HEK293 (cell line): ENCODE data around the gene CENPS.

ENCODE experiments used
- CTCF ChIP-seq: fragments of 450-650 bp; formaldehyde crosslinking; IDR thresholded peaks from 2 replicates; pipeline ENCODE4 v1.5.1; 2016; ENCODE audit warnings: missing biosample characterization, missing genetic modification characterization
- GLI4 ChIP-seq: fragments of 450-650 bp; formaldehyde crosslinking; IDR thresholded peaks from 2 replicates; pipeline ENCODE4 v1.5.1; 2016; ENCODE audit warnings: missing biosample characterization, missing genetic modification characterization
- GLIS2 ChIP-seq: fragments of 450-650 bp; formaldehyde crosslinking; IDR thresholded peaks from 2 replicates; pipeline ENCODE4 v1.5.1; 2016; ENCODE audit warnings: missing biosample characterization, missing genetic modification characterization
- IKZF3 ChIP-seq: fragments of 450-650 bp; IDR thresholded peaks from 2 replicates; pipeline ENCODE4 v1.5.0; 2018; ENCODE audit warnings: missing biosample characterization, mild to moderate bottlenecking, missing genetic modification characterization, moderate library complexity
- KLF1 ChIP-seq: fragments of 450-650 bp; formaldehyde crosslinking; IDR thresholded peaks from 2 replicates; pipeline ENCODE4 v1.5.1; 2016; ENCODE audit warnings: missing biosample characterization, missing genetic modification characterization
- KLF10 ChIP-seq: fragments of 450-650 bp; IDR thresholded peaks from 2 replicates; pipeline ENCODE4 v1.5.1; 2018; ENCODE audit warnings: missing biosample characterization, mild to moderate bottlenecking, missing genetic modification characterization
- KLF17 ChIP-seq: fragments of 450-650 bp; formaldehyde crosslinking; IDR thresholded peaks from 2 replicates; pipeline ENCODE4 v1.5.1; 2016; ENCODE audit warnings: missing biosample characterization, missing genetic modification characterization
- KLF8 ChIP-seq: fragments of 450-650 bp; formaldehyde crosslinking; IDR thresholded peaks from 2 replicates; pipeline ENCODE4 v1.5.1; 2016; ENCODE audit warnings: missing biosample characterization, missing genetic modification characterization
- SP3 ChIP-seq: fragments of 450-650 bp; formaldehyde crosslinking; IDR thresholded peaks from 2 replicates; pipeline ENCODE4 v1.5.1; 2016; ENCODE audit warnings: missing biosample characterization, missing genetic modification characterization
- ZBTB20 ChIP-seq: fragments of 450-650 bp; formaldehyde crosslinking; IDR thresholded peaks from 2 replicates; pipeline ENCODE4 v1.5.1; 2016; ENCODE audit warnings: missing biosample characterization, missing genetic modification characterization
- ZBTB48 ChIP-seq: fragments of 450-650 bp; formaldehyde crosslinking; IDR thresholded peaks from 2 replicates; pipeline ENCODE4 v1.5.1; 2016; ENCODE audit warnings: missing biosample characterization, missing genetic modification characterization
- ZBTB49 ChIP-seq: fragments of 450-650 bp; formaldehyde crosslinking; IDR thresholded peaks from 2 replicates; pipeline ENCODE4 v1.5.1; 2016; ENCODE audit warnings: missing biosample characterization, missing genetic modification characterization, low read depth
- ZBTB6 ChIP-seq: fragments of 450-650 bp; formaldehyde crosslinking; IDR thresholded peaks from 2 replicates; pipeline ENCODE4 v1.5.1; 2017; ENCODE audit warnings: missing biosample characterization, missing genetic modification characterization
- ZBTB8A ChIP-seq: fragments of 450-650 bp; formaldehyde crosslinking; IDR thresholded peaks from 2 replicates; pipeline ENCODE4 v1.5.1; 2016; ENCODE audit warnings: missing biosample characterization, missing genetic modification characterization
- ZNF121 ChIP-seq: fragments of 450-650 bp; formaldehyde crosslinking; IDR thresholded peaks from 2 replicates; pipeline ENCODE4 v1.5.1; 2016; ENCODE audit warnings: missing biosample characterization, missing genetic modification characterization
- ZNF175 ChIP-seq: fragments of 450-650 bp; formaldehyde crosslinking; IDR thresholded peaks from 2 replicates; pipeline ENCODE4 v1.5.1; 2016; ENCODE audit warnings: missing biosample characterization, missing genetic modification characterization
- ZNF23 ChIP-seq: fragments of 450-650 bp; formaldehyde crosslinking; IDR thresholded peaks from 2 replicates; pipeline ENCODE4 v1.5.1; 2016; ENCODE audit warnings: missing biosample characterization, missing genetic modification characterization, borderline replicate concordance
- ZNF266 ChIP-seq: fragments of 450-650 bp; formaldehyde crosslinking; IDR thresholded peaks from 2 replicates; pipeline ENCODE4 v1.5.1; 2016; ENCODE audit warnings: missing biosample characterization, missing genetic modification characterization, low read depth
- ZNF292 ChIP-seq: fragments of 450-650 bp; formaldehyde crosslinking; IDR thresholded peaks from 2 replicates; pipeline ENCODE4 v1.5.1; 2016; ENCODE audit warnings: low read depth, missing biosample characterization, missing genetic modification characterization, borderline replicate concordance
- ZNF302 ChIP-seq: fragments of 450-650 bp; formaldehyde crosslinking; IDR thresholded peaks from 2 replicates; pipeline ENCODE4 v1.5.1; 2016; ENCODE audit warnings: missing biosample characterization, missing genetic modification characterization, low read depth
- ZNF311 ChIP-seq: fragments of 450-650 bp; formaldehyde crosslinking; IDR thresholded peaks from 2 replicates; pipeline ENCODE4 v1.5.1; 2017; ENCODE audit warnings: missing biosample characterization, missing genetic modification characterization, borderline replicate concordance
- ZNF324 ChIP-seq: fragments of 450-650 bp; formaldehyde crosslinking; IDR thresholded peaks from 2 replicates; pipeline ENCODE4 v1.5.1; 2016; ENCODE audit warnings: missing biosample characterization, missing genetic modification characterization
- ZNF335 ChIP-seq: fragments of 450-650 bp; formaldehyde crosslinking; conservative IDR thresholded peaks from 2 replicates; pipeline ENCODE4 v1.5.1; 2016; ENCODE audit warnings: missing biosample characterization, missing genetic modification characterization
- ZNF341 ChIP-seq: fragments of 450-650 bp; formaldehyde crosslinking; IDR thresholded peaks from 2 replicates; pipeline ENCODE4; 2016; ENCODE audit warnings: low read depth, missing biosample characterization, missing genetic modification characterization
- ZNF350 ChIP-seq: fragments of 450-650 bp; formaldehyde crosslinking; IDR thresholded peaks from 2 replicates; pipeline ENCODE4 v1.5.0; 2017; ENCODE audit warnings: missing biosample characterization, mild to moderate bottlenecking, missing genetic modification characterization
- ZNF37A ChIP-seq: fragments of 450-650 bp; IDR thresholded peaks from 2 replicates; pipeline ENCODE4 v1.5.1; 2018; ENCODE audit warnings: missing biosample characterization, missing genetic modification characterization
- ZNF501 ChIP-seq: fragments of 450-650 bp; formaldehyde crosslinking; IDR thresholded peaks from 2 replicates; pipeline ENCODE4 v1.5.1; 2016; ENCODE audit warnings: missing biosample characterization, missing genetic modification characterization
- ZNF548 ChIP-seq: fragments of 450-650 bp; formaldehyde crosslinking; IDR thresholded peaks from 2 replicates; pipeline ENCODE4 v1.5.1; 2016; ENCODE audit warnings: missing biosample characterization, missing genetic modification characterization
- ZNF555 ChIP-seq: fragments of 450-650 bp; formaldehyde crosslinking; conservative IDR thresholded peaks from 2 replicates; pipeline ENCODE4 v1.5.1; 2017; ENCODE audit warnings: missing biosample characterization, mild to moderate bottlenecking, missing genetic modification characterization, inconsistent platforms
- ZNF558 ChIP-seq: fragments of 450-650 bp; formaldehyde crosslinking; IDR thresholded peaks from 2 replicates; pipeline ENCODE4 v1.5.1; 2016; ENCODE audit warnings: missing biosample characterization, missing genetic modification characterization
- ZNF610 ChIP-seq: fragments of 450-650 bp; formaldehyde crosslinking; IDR thresholded peaks from 2 replicates; pipeline ENCODE4 v1.5.1; 2016; ENCODE audit warnings: missing biosample characterization, missing genetic modification characterization, borderline replicate concordance
- ZNF664 ChIP-seq: fragments of 450-650 bp; formaldehyde crosslinking; IDR thresholded peaks from 2 replicates; pipeline ENCODE4 v1.5.1; 2016; ENCODE audit warnings: missing biosample characterization, missing genetic modification characterization
- ZNF701 ChIP-seq: fragments of 450-650 bp; formaldehyde crosslinking; IDR thresholded peaks from 2 replicates; pipeline ENCODE4 v1.5.1; 2016; ENCODE audit warnings: missing biosample characterization, missing genetic modification characterization
- ZNF747 ChIP-seq: fragments of 450-650 bp; formaldehyde crosslinking; IDR thresholded peaks from 2 replicates; pipeline ENCODE4 v1.5.1; 2016; ENCODE audit warnings: missing biosample characterization, missing genetic modification characterization
- ZNF776 ChIP-seq: fragments of 450-650 bp; formaldehyde crosslinking; IDR thresholded peaks from 2 replicates; pipeline ENCODE4 v1.5.0; 2017; ENCODE audit warnings: missing biosample characterization, missing genetic modification characterization, borderline replicate concordance

Gene CENPS

GRCh38 chr1:10474613-10475507 lies 44.6 kb downstream of the CENPS start, which contains the start of gene PEX14 (continued):
- TF ChIP-seq CTCF (tag by site-specific recombination) (0 out of 2 replicates have a peak, but pooled peaks have one; percentile 7), IKZF3 (tag by site-specific recombination) (no peak), ZNF292 (no peak), ZBTB6 (tag by site-specific recombination) (no peak), ZNF350 (tag by site-specific recombination) (no peak), ZBTB8A (peak; percentile 55), KLF17 (tag by site-specific recombination) (peak; percentile 77; the same call in 1 of the 2 replicates), ZNF266 (no peak), GLIS2 (tag by site-specific recombination) (peak; percentile 59; the same call in 1 of the 2 replicates), GLI4 (no peak), ZNF302 (tag by site-specific recombination) (no peak), KLF8 (peak; percentile 90), ZNF175 (tag by site-specific recombination) (no peak), ZNF664 (tag by site-specific recombination) (no peak), ZBTB49 (no peak), ZNF501 (tag by site-specific recombination) (0 out of 2 replicates have a peak, but pooled peaks have one; percentile 29), ZNF558 (tag by site-specific recombination) (peak; percentile 38; the same call in 1 of the 2 replicates), ZBTB20 (tag by site-specific recombination) (peak; percentile 75), ZBTB48 (tag by site-specific recombination) (peak; percentile 44; the same call in 1 of the 2 replicates), ZNF555 (tag by site-specific recombination) (no peak), ZNF324 (tag by site-specific recombination) (peak; percentile 62; the same call in 1 of the 2 replicates), KLF1 (peak; percentile 57), ZNF747 (tag by site-specific recombination) (no peak), ZNF335 (peak; percentile 96), ZNF121 (tag by site-specific recombination) (no peak), KLF10 (tag by site-specific recombination) (no peak), ZNF23 (no peak), ZNF37A (tag by site-specific recombination) (no peak), ZNF610 (no peak; the same call in 1 of the 2 replicates), ZNF548 (tag by site-specific recombination) (no peak), ZNF311 (tag by site-specific recombination) (no peak), ZNF776 (tag by site-specific recombination) (no peak), ZNF341 (tag by site-specific recombination) (peak; percentile 86), ZNF701 (no peak), SP3 (tag by site-specific recombination) (peak; percentile 91)
